GM23338 (cell line): Measurements from ENCODE around the gene MCAT. TPM values are rescaled to one million over a fixed set of nuclear protein-coding genes. Genes with fewer than 3 reads are reported as not detected.

Experiments
- ATAC-seq: fragments of 200-7000 bp; cut with Tn5 transposase; 3 replicates; pipeline ENCODE4 v1.9.1; 2020
- DNase-seq: peaks from one replicate; pipeline ENCODE4 v3.0.0-alpha.2; 2015; ENCODE audit warnings: low spot score
- H2AFZ ChIP-seq: fragments of 200-600 bp; sonication (generic); 2 replicates; pipeline ENCODE4 v1.8.0; 2016; ENCODE audit warnings: antibody characterized with exemption, mild to moderate bottlenecking, moderate library complexity
- H3F3A ChIP-seq: fragments of 200-600 bp; sonication (generic); replicated peaks from 2 replicates; pipeline ENCODE4 v1.8.0; 2017; ENCODE audit warnings: antibody characterized with exemption, mixed run types, low read depth
- H3K27ac ChIP-seq: fragments of 200-600 bp; sonication (generic); 2 replicates; pipeline ENCODE4 v1.6.1; 2016; ENCODE audit warnings: low read depth
- H3K27me3 ChIP-seq: fragments of 200-600 bp; sonication (generic); 2 replicates; pipeline ENCODE4 v1.8.0; 2016; ENCODE audit warnings: mild to moderate bottlenecking, mixed run types, moderate library complexity; ENCODE audit not compliant: insufficient read depth
- H3K36me3 ChIP-seq: fragments of 200-600 bp; sonication (generic); 2 replicates; pipeline ENCODE4 v1.8.0; 2016; ENCODE audit warnings: mild to moderate bottlenecking; ENCODE audit not compliant: insufficient read depth
- H3K4me1 ChIP-seq: fragments of 200-600 bp; sonication (generic); 2 replicates; pipeline ENCODE4 v1.8.0; 2016; ENCODE audit warnings: mild to moderate bottlenecking, moderate library complexity; ENCODE audit not compliant: insufficient read depth
- H3K4me2 ChIP-seq: fragments of 200-600 bp; sonication (generic); 2 replicates; pipeline ENCODE4 v1.7.1; 2017; ENCODE audit warnings: mixed run types
- H3K4me3 ChIP-seq: fragments of 200-600 bp; sonication (generic); 2 replicates; pipeline ENCODE4 v1.6.1; 2016; ENCODE audit warnings: mixed run types
- H3K79me2 ChIP-seq: fragments of 200-600 bp; sonication (generic); replicated peaks from 2 replicates; pipeline ENCODE4 v1.8.0; 2017; ENCODE audit warnings: mild to moderate bottlenecking; ENCODE audit not compliant: insufficient read depth
- H3K9me2 ChIP-seq: fragments of 200-600 bp; sonication (generic); 2 replicates; pipeline ENCODE4 v1.8.0; 2017; ENCODE audit not compliant: insufficient read depth
- H4K20me1 ChIP-seq: fragments of 200-600 bp; sonication (generic); replicated peaks from 2 replicates; pipeline ENCODE4 v1.8.0; 2017; ENCODE audit warnings: mild to moderate bottlenecking; ENCODE audit not compliant: insufficient read depth
- H3K27ac Mint-ChIP-seq: 2 replicates; pipeline ENCODE4 v1.8.0; 2020; ENCODE audit warnings: inconsistent platforms, mild to moderate bottlenecking, moderate library complexity, mixed read lengths
- H3K27me3 Mint-ChIP-seq: 3 replicates; pipeline ENCODE4 v1.8.0; 2022; ENCODE audit warnings: low read depth, mild to moderate bottlenecking, moderate library complexity, mixed read lengths, inconsistent platforms; ENCODE audit not compliant: insufficient read depth, poor library complexity
- H3K36me3 Mint-ChIP-seq: 3 replicates; pipeline ENCODE4 v1.8.0; 2021; ENCODE audit warnings: low read depth, mild to moderate bottlenecking, inconsistent platforms, moderate library complexity, mixed read lengths
- H3K4me1 Mint-ChIP-seq: 3 replicates; pipeline ENCODE4 v1.8.0; 2020; ENCODE audit warnings: mild to moderate bottlenecking, inconsistent platforms, mixed read lengths
- H3K4me3 Mint-ChIP-seq: 3 replicates; pipeline ENCODE4 v1.8.0; 2021; ENCODE audit warnings: moderate library complexity, mild to moderate bottlenecking, inconsistent platforms, mixed read lengths
- H3K9me3 Mint-ChIP-seq: 3 replicates; pipeline ENCODE4 v1.8.0; 2020; ENCODE audit warnings: moderate library complexity, mild to moderate bottlenecking, inconsistent platforms, mixed read lengths
- CREB1 ChIP-seq: fragments of 250-450 bp; sonication (Bioruptor Pico); IDR thresholded peaks from 2 replicates; pipeline ENCODE4 v1.5.0; 2020; ENCODE audit warnings: low read depth, mild to moderate bottlenecking, moderate library complexity
- CTCF ChIP-seq, 2 experiments: fragments of 200-600 bp in 1 of 2; sonication (generic) in 1 of 2; conservative IDR thresholded peaks; 2 replicates each; pipeline versions ENCODE4 v1.5.1 to v1.6.1; 2016 to 2017; ENCODE audit warnings: antibody characterized with exemption in 2 of 2, low read depth in 2 of 2, mild to moderate bottlenecking in 2 of 2, moderate library complexity in 1 of 2
- ETS1 ChIP-seq: IDR thresholded peaks from 2 replicates; pipeline ENCODE4 v1.6.1; 2016; ENCODE audit warnings: antibody characterized with exemption
- EZH2 ChIP-seq: fragments of 200-600 bp; sonication (generic); IDR thresholded peaks from one replicate; pipeline ENCODE4 v1.8.0; 2017; ENCODE audit warnings: antibody characterized with exemption, mild to moderate bottlenecking, low read depth; ENCODE audit not compliant: unreplicated experiment
- EZH2phosphoT487 ChIP-seq: fragments of 200-600 bp; sonication (generic); IDR thresholded peaks from one replicate; pipeline ENCODE4 v1.8.1; 2018; ENCODE audit warnings: antibody characterized with exemption; ENCODE audit not compliant: unreplicated experiment
- JUNB ChIP-seq: IDR thresholded peaks from one replicate; pipeline ENCODE4 v1.6.1; 2016; ENCODE audit warnings: antibody characterized with exemption; ENCODE audit not compliant: unreplicated experiment
- NANOG ChIP-seq: IDR thresholded peaks from 2 replicates; pipeline ENCODE4 v1.6.1; 2016; ENCODE audit warnings: antibody characterized with exemption, borderline replicate concordance
- POLR2AphosphoS5 ChIP-seq: IDR thresholded peaks from 2 replicates; pipeline ENCODE4 v1.6.1; 2016; ENCODE audit warnings: antibody characterized with exemption, low read depth
- REST ChIP-seq: IDR thresholded peaks from one replicate; pipeline ENCODE4 v1.6.1; 2018; ENCODE audit warnings: antibody characterized with exemption; ENCODE audit not compliant: unreplicated experiment
- STAT1 ChIP-seq: IDR thresholded peaks from one replicate; pipeline ENCODE4 v1.6.1; 2016; ENCODE audit warnings: antibody characterized with exemption; ENCODE audit not compliant: unreplicated experiment
- ZNF114 ChIP-seq: fragments of 250-450 bp; sonication (Bioruptor Pico); IDR thresholded peaks from 2 replicates; pipeline ENCODE4 v1.5.0; 2020; ENCODE audit warnings: mild to moderate bottlenecking, moderate library complexity
- ZNF331 ChIP-seq: fragments of 250-450 bp; sonication (Bioruptor Pico); IDR thresholded peaks from 2 replicates; pipeline ENCODE4 v1.5.0; 2020; ENCODE audit warnings: low read depth, mild to moderate bottlenecking, moderate library complexity
- ZNF462 ChIP-seq: fragments of 250-450 bp; sonication (Bioruptor Pico); IDR thresholded peaks from 2 replicates; pipeline ENCODE4 v1.5.0; 2020; ENCODE audit warnings: mild to moderate bottlenecking, moderate library complexity
- polyA plus RNA-seq: library from polyadenylated mRNA; unstranded; fragments of >200 nt; fragmentation: Nextera tagmentation; extraction: Ambion mirVana; gene quantifications from 2 replicates; pipeline ENCODE4 v1.2.1, GENCODE V29; 2016
- total RNA-seq: library from RNA; depleted of rRNA; stranded (reverse); fragments of >200 nt; shearing (Covaris generic); gene quantifications from 2 replicates; pipeline ENCODE4 v1.2.3, GENCODE V29; 2014

MCAT gene
- total and polyA plus RNA-seq, 2 experiments from 2014 or later, result 9.7 to 16.9 TPM

- no peak for TF ChIP-seq ZNF462
- no peak for TF ChIP-seq ZNF331 (CRISPR knock-in tag)
- TF ChIP-seq EZH2phosphoT487, result no peak
- TF ChIP-seq EZH2, result no peak
- no peak for TF ChIP-seq NANOG
- no peak for TF ChIP-seq JUNB
- TF ChIP-seq ETS1, result no peak
Measured at GRCh38 chr22:43183496-43184277, 40.5 kb upstream of the MCAT start (continued).

GRCh38 chr22:43182726-43183125 is 39.5 kb upstream of the MCAT start:
- no peak for ATAC-seq
- no peak for TF ChIP-seq CREB1 (CRISPR knock-in tag)
- no peak for TF ChIP-seq CTCF (conservative IDR thresholded peaks at IDR 0.05; ENCODE audit: low read depth in 2 of 2)
- TF ChIP-seq NANOG, result no peak
- TF ChIP-seq POLR2AphosphoS5, result no peak
- TF ChIP-seq STAT1, result no peak
- no peak for TF ChIP-seq EZH2phosphoT487
- TF ChIP-seq ZNF114 (CRISPR knock-in tag), result no peak
- no peak for TF ChIP-seq REST

More at GRCh38 chr22:43182726-43183125, 39.5 kb upstream of the MCAT start:
- H3K36me3 Mint-ChIP-seq, result peaks cover 47% of the 10 kb centered on the region
- DNase-seq, result no peak
- Histone ChIP-seq H3K4me2 (no peak overlapping the region), H3K4me1 (peaks cover 4% of the 10 kb centered on the region; the same call in 1 of the 2 replicates), H3K27me3 (no peaks in the 10 kb centered on the region), H3K9me2 (no peaks in the 10 kb centered on the region), H3K36me3 (no peaks in the 10 kb centered on the region; the same call in 1 of the 2 replicates), H3K4me3 (no peak overlapping the region), H3K27ac (no peak overlapping the region), H4K20me1 (peaks cover 12% of the 10 kb centered on the region), H2AFZ (no peak overlapping the region), H3K79me2 (peaks cover 33% of the 10 kb centered on the region), H3F3A (peaks cover 2% of the 10 kb centered on the region)
- H3K4me1 Mint-ChIP-seq, result peaks cover 17% of the 10 kb centered on the region
- no peaks in the 10 kb centered on the region for H3K9me3 Mint-ChIP-seq
- H3K27ac Mint-ChIP-seq, result no peak overlapping the region
- peaks cover 7% of the 10 kb centered on the region for H3K27me3 Mint-ChIP-seq
- no peak overlapping the region for H3K4me3 Mint-ChIP-seq
